Measurements from ENCODE around the gene EFNA1.

DNA sequence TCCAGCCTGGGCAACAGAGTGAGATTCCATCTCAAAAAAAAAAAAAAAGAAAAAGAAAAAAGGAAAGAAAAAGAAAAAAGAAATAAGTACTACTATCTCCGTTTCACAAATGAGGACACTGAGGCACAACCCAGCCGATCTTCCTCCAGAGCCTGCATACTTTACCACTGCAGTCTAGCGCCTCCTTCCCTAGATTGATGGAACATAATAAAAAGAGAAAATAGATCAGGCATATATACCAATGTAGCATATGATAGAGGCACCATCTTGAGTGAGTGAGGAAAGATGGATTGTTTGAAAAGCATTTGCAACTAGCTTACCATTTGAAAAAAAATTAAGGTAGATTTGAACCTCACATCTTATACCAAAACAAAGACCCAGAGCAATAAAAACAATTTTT lies 17.8 kb downstream of the EFNA1 start:
- TF ChIP-seq RAD21 (conservative IDR thresholded peaks at IDR 0.05), result no peak
- TF ChIP-seq, protein P1, sequence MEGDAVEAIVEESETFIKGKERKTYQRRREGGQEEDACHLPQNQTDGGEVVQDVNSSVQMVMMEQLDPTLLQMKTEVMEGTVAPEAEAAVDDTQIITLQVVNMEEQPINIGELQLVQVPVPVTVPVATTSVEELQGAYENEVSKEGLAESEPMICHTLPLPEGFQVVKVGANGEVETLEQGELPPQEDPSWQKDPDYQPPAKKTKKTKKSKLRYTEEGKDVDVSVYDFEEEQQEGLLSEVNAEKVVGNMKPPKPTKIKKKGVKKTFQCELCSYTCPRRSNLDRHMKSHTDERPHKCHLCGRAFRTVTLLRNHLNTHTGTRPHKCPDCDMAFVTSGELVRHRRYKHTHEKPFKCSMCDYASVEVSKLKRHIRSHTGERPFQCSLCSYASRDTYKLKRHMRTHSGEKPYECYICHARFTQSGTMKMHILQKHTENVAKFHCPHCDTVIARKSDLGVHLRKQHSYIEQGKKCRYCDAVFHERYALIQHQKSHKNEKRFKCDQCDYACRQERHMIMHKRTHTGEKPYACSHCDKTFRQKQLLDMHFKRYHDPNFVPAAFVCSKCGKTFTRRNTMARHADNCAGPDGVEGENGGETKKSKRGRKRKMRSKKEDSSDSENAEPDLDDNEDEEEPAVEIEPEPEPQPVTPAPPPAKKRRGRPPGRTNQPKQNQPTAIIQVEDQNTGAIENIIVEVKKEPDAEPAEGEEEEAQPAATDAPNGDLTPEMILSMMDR (IDR thresholded peaks at IDR 0.05; ENCODE audit: poor library complexity, severe bottlenecking), result no peak
- no peak for TF ChIP-seq EZH2 (IDR thresholded peaks at IDR 0.05; ENCODE audit: borderline replicate concordance, insufficient read depth, low read length, poor library complexity, severe bottlenecking)
- TF ChIP-seq EP300 (conservative IDR thresholded peaks at IDR 0.05; ENCODE audit: poor library complexity, severe bottlenecking), result no peak
- TF ChIP-seq TAF1 (IDR thresholded peaks at IDR 0.05; ENCODE audit: low read depth), result no peak

Measured in neural cell (in vitro differentiated cells).